NCI-H2227 (cell line): ENCODE data around the gene ITGAD.

Experiments used
- DNase-seq: peaks from one replicate; lab custom pipeline; 2025; ENCODE audit not compliant: unreplicated experiment; lab: John Stamatoyannopoulos, UW

ITGAD gene

GRCh38 chr16:31393056-31393455 lies at the start of gene ITGAD:
Gene ITGAD (plus strand): TSS chr16:31393335. CDS start chr16:31393361, 26 bp downstream.
- DNase-seq = no peak

- no peak for DNase-seq
Observed at GRCh38 chr16:31344712-31345111, 48.4 kb upstream of the ITGAD start.

- DNase-seq = no peak
Observed at GRCh38 chr16:31347445-31347844, 45.7 kb upstream of the ITGAD start.

GRCh38 chr16:31348579-31348978 lies 44.6 kb upstream of the ITGAD start:
- no peak for DNase-seq

DNA sequence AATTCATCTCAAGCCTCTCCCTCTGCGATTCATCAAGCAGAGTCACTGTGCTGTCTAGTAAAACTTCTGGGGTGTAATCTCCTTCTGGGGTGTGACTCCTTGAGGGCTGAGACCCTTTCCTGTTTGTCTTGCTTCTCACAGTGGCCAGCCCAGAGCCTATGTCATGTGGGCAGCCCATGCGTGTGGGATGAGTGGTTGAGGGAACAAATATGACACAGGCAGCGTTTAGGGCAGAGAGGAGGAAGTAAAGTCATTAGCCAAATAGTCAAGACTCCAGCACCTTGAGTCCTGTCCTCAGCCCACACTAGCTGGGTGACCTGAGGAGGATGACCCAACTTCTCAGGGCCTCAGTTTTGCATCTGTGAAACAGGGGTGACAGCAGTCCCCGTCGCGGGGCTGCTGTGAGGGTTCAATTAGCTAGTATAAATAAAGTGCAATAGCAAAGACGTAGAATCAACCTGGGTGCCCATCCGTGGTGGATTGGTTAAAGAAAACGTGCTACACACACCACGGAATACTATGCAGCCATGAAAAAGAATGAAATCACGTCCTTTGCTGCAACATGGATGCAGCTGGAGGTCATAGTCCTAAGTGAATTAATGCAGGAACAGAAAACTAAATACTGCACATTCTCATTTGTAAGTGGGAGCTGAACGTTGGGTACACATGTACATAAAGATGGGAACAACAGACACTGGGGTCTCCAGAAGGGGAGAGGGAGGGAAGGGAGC lies 42.7 kb upstream of the ITGAD start:
- DNase-seq = no peak

DNA sequence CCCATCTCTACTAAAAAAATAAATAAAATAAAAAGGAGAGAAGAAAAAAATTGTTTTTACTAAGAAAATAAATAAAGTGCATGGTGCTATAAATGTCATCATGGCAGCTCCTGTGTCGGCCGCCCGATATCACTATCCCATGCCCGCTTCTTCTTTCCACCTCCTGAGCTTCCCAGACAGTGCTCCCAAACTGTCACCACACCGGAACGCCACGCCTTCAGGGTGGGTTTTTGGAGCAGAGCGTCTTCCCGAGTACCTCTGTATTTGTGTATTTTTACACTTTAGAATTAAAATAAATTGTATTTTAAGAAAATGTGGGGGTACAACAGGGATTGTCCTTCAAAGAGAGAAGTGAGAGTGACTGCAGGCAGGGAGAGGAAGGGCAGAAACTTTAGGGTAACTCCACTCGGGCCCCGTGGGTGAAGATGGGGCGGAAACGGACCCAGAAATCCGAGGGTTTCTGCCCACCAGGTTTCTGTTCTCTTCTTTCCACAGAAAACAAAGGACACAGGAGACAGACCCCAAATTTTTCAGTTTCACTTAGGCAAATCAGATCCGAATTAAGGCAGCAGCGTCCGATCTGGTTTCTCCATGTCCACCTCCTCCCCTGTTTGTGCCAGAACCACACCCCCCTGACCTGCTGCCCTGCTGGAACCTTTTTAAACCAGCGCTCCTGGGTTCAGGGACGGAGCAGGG lies 41.7 kb upstream of the ITGAD start:
- no peak for DNase-seq

- no peak for DNase-seq
Observed at GRCh38 chr16:31351942-31352325, 41.2 kb upstream of the ITGAD start.

- no peak for DNase-seq
Observed at GRCh38 chr16:31352376-31353115, 40.6 kb upstream of the ITGAD start.

DNA sequence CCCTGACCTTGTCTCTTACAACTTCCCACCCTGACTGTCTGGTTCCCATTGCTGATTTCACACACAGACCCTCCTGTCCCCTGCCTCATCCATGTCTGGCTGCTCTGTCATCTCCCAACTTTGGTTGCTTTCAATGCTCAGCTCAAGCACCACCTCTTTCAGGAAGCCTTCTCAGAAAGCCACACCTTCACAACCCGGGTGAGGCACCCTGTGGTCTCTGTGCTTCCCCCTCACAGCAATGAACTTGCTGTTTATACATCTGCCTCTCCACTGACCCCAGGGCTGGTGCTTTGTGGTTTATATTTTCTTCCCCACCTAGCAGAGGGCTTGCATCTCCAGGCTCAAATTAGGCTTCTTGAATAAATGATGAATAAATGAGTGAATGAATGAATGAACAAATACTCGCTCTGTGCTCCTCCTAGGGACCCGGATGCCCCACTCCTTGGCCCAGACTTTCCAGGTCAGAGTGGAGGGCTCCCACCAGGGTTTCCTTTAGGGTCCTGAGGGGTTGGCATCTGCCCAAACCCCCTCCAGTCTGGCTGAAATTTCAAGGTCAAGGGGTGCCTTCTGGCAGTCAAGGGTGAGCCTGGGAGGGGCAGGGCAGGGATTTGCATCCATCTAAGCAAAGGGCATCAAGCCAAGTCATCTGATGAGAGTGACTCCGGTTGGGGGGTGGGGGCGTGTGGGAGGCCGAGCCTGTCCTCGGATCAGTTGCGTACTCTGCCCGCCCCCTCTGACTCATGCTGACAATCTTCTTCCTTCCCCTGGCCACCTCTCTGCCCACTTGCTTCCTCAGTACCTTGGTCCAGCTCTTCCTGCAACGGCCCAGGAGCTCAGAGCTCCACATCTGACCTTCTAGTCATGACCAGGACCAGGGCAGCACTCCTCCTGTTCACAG lies 38.5 kb upstream of the ITGAD start, which contains the start of gene ITGAX:
Gene ITGAX, plus strand, starts transcription at position 783 of the 898 bp plus-strand sequence. Its CDS starts 79 bp downstream, at position 862.
- DNase-seq = no peak

GRCh38 chr16:31355431-31356100 lies 37.6 kb upstream of the ITGAD start:
- DNase-seq = no peak

DNA sequence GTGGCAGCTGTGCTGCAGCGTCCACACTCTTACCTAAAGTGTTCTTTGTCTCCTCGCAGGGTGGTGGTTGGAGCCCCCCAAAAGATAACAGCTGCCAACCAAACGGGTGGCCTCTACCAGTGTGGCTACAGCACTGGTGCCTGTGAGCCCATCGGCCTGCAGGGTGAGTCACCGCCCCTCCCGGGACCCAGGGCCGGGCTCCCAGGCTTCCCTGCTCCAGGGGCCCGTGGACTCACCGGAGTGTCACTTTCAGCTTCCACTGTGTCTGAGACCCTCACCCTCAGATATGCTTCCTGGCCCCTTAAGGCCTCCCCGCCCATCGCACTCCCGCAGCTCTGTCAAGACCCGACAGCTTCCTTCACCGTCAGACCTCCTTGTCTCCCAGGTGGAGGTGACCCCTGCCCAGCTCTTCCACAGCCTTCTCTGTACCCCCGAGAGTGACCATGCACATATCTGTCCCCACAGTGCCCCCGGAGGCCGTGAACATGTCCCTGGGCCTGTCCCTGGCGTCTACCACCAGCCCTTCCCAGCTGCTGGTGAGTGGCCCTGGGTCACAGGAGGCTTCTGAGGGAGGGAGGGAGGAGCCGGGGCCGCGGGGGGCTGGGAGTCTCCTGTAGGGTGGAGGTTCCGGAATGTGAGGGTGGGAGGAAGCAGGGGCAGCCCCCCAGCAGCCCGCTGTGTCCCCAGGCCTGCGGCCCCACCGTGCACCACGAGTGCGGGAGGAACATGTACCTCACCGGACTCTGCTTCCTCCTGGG lies 36.4 kb upstream of the ITGAD start:
- DNase-seq = no peak

DNA sequence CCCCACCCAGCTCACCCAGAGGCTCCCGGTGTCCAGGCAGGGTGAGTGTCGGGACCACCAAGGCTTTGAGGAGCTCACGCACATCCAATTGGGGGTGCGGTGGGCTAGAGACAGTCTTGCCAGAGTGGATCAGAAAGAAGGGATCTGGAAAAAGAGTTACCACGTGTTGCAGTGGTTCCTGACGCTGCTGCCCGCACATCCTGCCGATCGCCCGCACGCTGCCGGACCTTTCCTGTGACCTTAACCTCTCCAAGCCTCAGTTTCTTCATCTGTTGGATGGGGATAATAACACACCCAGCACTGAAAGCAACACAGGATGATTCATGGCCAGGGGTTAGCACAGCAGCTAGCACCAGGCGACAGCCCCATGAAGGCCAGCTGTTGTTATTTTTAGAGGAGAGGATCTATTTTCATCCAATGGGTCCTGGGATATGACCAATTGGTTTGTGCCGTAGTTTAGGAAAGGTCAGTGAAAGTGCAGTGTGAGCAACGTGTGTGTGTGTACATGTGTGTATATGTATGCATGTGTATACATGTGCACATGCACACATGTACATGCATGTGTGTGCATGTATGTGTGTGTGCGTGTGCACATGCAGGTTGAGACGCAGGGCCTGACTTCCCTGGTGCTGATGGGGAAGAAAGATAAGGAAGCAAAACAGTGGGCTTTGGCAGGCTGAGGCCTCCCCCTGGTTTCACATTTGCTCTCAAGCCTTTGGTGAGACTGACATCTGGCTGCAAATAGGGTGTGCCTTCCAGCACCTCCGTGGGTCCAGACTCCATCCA lies 35.6 kb upstream of the ITGAD start:
- no peak for DNase-seq

DNA sequence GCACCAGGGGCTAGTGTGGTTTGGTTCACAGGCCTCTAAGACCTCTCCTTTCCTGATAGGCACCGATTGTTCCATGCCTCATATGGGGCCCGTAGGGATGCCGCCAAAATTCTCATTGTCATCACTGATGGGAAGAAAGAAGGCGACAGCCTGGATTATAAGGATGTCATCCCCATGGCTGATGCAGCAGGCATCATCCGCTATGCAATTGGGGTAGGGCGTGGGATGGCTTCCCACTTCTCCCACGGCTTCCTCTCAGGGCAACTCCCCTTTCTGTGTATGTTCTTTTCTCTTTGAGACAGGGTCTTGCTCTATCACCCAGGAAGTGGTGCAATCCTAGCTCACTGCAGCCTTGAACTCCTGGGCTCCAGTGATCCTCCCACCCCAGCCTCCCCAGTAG lies 32.9 kb upstream of the ITGAD start:
- no peak for DNase-seq

GRCh38 chr16:31361201-31362110 lies 31.7 kb upstream of the ITGAD start:
- no peak for DNase-seq

- no peak for DNase-seq
Observed at GRCh38 chr16:31362476-31363405, 30.4 kb upstream of the ITGAD start.

- no peak for DNase-seq
Observed at GRCh38 chr16:31363721-31364120, 29.4 kb upstream of the ITGAD start.

GRCh38 chr16:31364421-31364820 lies 28.7 kb upstream of the ITGAD start:
- no peak for DNase-seq
